Measurements from ENCODE around the gene CPTP.
A peak's percentile ranks its signal among the peaks of the same experiment; 100 is the strongest.

The CPTP gene

GRCh38 chr1:1349256-1350012 is 24.8 kb downstream of the CPTP start, which contains the start of gene DVL1:
TSS of gene DVL1 (minus strand) at chr1:1349418. CDS start at chr1:1349065, 353 bp downstream.
- DNase-seq (ENCODE audit: low read depth) = peak; percentile 54

GRCh38 chr1:1351511-1352427 is 27.2 kb downstream of the CPTP start:
- DNase-seq (ENCODE audit: low read depth) = no peak

- DNase-seq (ENCODE audit: low read depth) = no peak
Measured at GRCh38 chr1:1352786-1353388, 28.3 kb downstream of the CPTP start.

- no peak for DNase-seq (ENCODE audit: low read depth)
Measured at GRCh38 chr1:1353389-1354151, 29.0 kb downstream of the CPTP start.

GRCh38 chr1:1354271-1355247 is 30.0 kb downstream of the CPTP start:
- no peak for DNase-seq (ENCODE audit: low read depth)

- no peak for DNase-seq (ENCODE audit: low read depth)
Measured at GRCh38 chr1:1355416-1355815, 30.8 kb downstream of the CPTP start.

- DNase-seq (ENCODE audit: low read depth) = no peak
Measured at GRCh38 chr1:1356166-1356795, 31.7 kb downstream of the CPTP start.

GRCh38 chr1:1356796-1357401 is 32.3 kb downstream of the CPTP start:
- DNase-seq (ENCODE audit: low read depth) = no peak

GRCh38 chr1:1357871-1358432 is 33.4 kb downstream of the CPTP start:
- DNase-seq (ENCODE audit: low read depth) = no peak

GRCh38 chr1:1358433-1359271 is 34.0 kb downstream of the CPTP start, which contains the start of gene MXRA8:
TSS of gene MXRA8 (minus strand) at chr1:1358555. CDS start at chr1:1358504, 51 bp downstream.
- DNase-seq (ENCODE audit: low read depth) = no peak

GRCh38 chr1:1359308-1359663 is 34.7 kb downstream of the CPTP start:
- no peak for DNase-seq (ENCODE audit: low read depth)

- DNase-seq (ENCODE audit: low read depth) = no peak
Measured at GRCh38 chr1:1359664-1360468, 35.3 kb downstream of the CPTP start.

GRCh38 chr1:1360506-1361169 is 36.0 kb downstream of the CPTP start:
- DNase-seq (ENCODE audit: low read depth) = no peak

- no peak for DNase-seq (ENCODE audit: low read depth)
Measured at GRCh38 chr1:1361233-1361981, 36.8 kb downstream of the CPTP start.

GRCh38 chr1:1361982-1362423 is 37.4 kb downstream of the CPTP start:
- DNase-seq (ENCODE audit: low read depth) = no peak

- no peak for DNase-seq (ENCODE audit: low read depth)
Measured at GRCh38 chr1:1364266-1364665, 39.7 kb downstream of the CPTP start.
